Germinal center (tissue), 1 donor: Measurements from ENCODE around the gene PPDPF.
"Not testable (repeated sequence)": the region's sequence is repeated elsewhere in the genome, so short reads cannot be mapped to it uniquely, and the experiment has no call there.

Experiments used
- DNase-seq: peaks from one replicate; pipeline ENCODE4 v3.0.0; 2012; ENCODE audit warnings: mixed read lengths, low spot score

PPDPF gene

GRCh38 chr20:63565021-63565698, 44.6 kb downstream of the PPDPF start:
- no peak for DNase-seq

- no peak for DNase-seq
Observed at GRCh38 chr20:63565699-63566335, 45.3 kb downstream of the PPDPF start.

GRCh38 chr20:63566395-63567135, 46.0 kb downstream of the PPDPF start:
- DNase-seq, result no peak

GRCh38 chr20:63567136-63567385, 46.5 kb downstream of the PPDPF start:
- no peak for DNase-seq

- DNase-seq, result no peak
Observed at GRCh38 chr20:63567386-63568169, 47.0 kb downstream of the PPDPF start.

GRCh38 chr20:63568170-63568981, 47.8 kb downstream of the PPDPF start:
- no peak for DNase-seq

GRCh38 chr20:63568986-63569949, 48.7 kb downstream of the PPDPF start:
- no peak for DNase-seq

GRCh38 chr20:63570281-63571086, 49.9 kb downstream of the PPDPF start:
- no peak for DNase-seq

GRCh38 chr20:63571087-63571478, 50.5 kb downstream of the PPDPF start:
- not testable (repeated sequence) for DNase-seq
